ENCODE measurements around the gene CTDSPL.

The CTDSPL gene

GRCh38 chr3:38007754-38008090 lies 146.0 kb downstream of the CTDSPL start:
- POLR2A ChIA-PET, result no interaction called here
- CTCF ChIA-PET, result interaction anchor here (1.0 kb wide), 1 partner anchor 35 kb away, joined by 3 read pairs; no protein-coding TSS in a partner anchor
- 98% methylated on average over 5 of the region's 7 CpGs for WGBS (ENCODE audit: insufficient coverage)
- H3K27me3 ChIP-seq (replicated peaks in 2 of 5; ENCODE audit: control insufficient read depth in 4 of 5, insufficient read depth in 5 of 5, low read length in 4 of 5), result no peaks in the 10 kb centered on the region
- no peak for DNase-seq
- no peaks in the 10 kb centered on the region for H3K9me3 ChIP-seq (ENCODE audit: control extremely low read depth in 1 of 5, control insufficient read depth in 4 of 5, insufficient read depth in 2 of 5, low read depth in 1 of 5, low read length in 4 of 5)
- H3K27ac ChIP-seq (ENCODE audit: insufficient read depth in 1 of 2, low read depth in 1 of 2, low read length in 2 of 2, poor library complexity in 1 of 2, severe bottlenecking in 2 of 2), result no peak overlapping the region
- no peaks in the 10 kb centered on the region for H3K4me1 ChIP-seq (ENCODE audit: control extremely low read depth in 1 of 4, control insufficient read depth in 4 of 4, insufficient read depth in 4 of 4, low read length in 3 of 4)
- H3K4me3 ChIP-seq (ENCODE audit: control insufficient read depth in 1 of 7, extremely low read depth in 1 of 7, insufficient read depth in 4 of 7, low read depth in 2 of 7, low read length in 6 of 7), result no peak overlapping the region
- peaks cover 9 to 58% (median 31%) of the 10 kb centered on the region in 4 experiments for H3K36me3 ChIP-seq (ENCODE audit: control insufficient read depth in 4 of 4, insufficient read depth in 4 of 4, low read length in 3 of 4)

GRCh38 chr3:38008191-38008701 lies 146.6 kb downstream of the CTDSPL start:
- POLR2A ChIA-PET, result no interaction called here
- WGBS (ENCODE audit: insufficient coverage), result 95% methylated on average over 19 of the region's 19 CpGs
- DNase-seq, result no peak
- Histone ChIP-seq H3K4me1 (ENCODE audit: control extremely low read depth in 1 of 4, control insufficient read depth in 4 of 4, insufficient read depth in 4 of 4, low read length in 3 of 4) (no peaks in the 10 kb centered on the region), H3K27ac (ENCODE audit: insufficient read depth in 1 of 2, low read depth in 1 of 2, low read length in 2 of 2, poor library complexity in 1 of 2, severe bottlenecking in 2 of 2) (no peak overlapping the region), H3K9me3 (ENCODE audit: control extremely low read depth in 1 of 5, control insufficient read depth in 4 of 5, insufficient read depth in 2 of 5, low read depth in 1 of 5, low read length in 4 of 5) (no peaks in the 10 kb centered on the region), H3K4me3 (ENCODE audit: control insufficient read depth in 1 of 7, extremely low read depth in 1 of 7, insufficient read depth in 4 of 7, low read depth in 2 of 7, low read length in 6 of 7) (no peak overlapping the region), H3K27me3 (replicated peaks in 2 of 5; ENCODE audit: control insufficient read depth in 4 of 5, insufficient read depth in 5 of 5, low read length in 4 of 5) (no peaks in the 10 kb centered on the region), H3K36me3 (ENCODE audit: control insufficient read depth in 4 of 4, insufficient read depth in 4 of 4, low read length in 3 of 4) (peaks cover 9 to 52% (median 31%) of the 10 kb centered on the region in 4 experiments)
- CTCF ChIA-PET, result interaction anchor here (0.6 kb wide), 1 partner anchor 10 kb away, joined by 3 read pairs; no protein-coding TSS in a partner anchor

- Histone ChIP-seq H3K27me3 (replicated peaks in 2 of 5; ENCODE audit: control insufficient read depth in 4 of 5, insufficient read depth in 5 of 5, low read length in 4 of 5) (no peaks in the 10 kb centered on the region), H3K27ac (ENCODE audit: insufficient read depth in 1 of 2, low read depth in 1 of 2, low read length in 2 of 2, poor library complexity in 1 of 2, severe bottlenecking in 2 of 2) (no peak overlapping the region), H3K36me3 (ENCODE audit: control insufficient read depth in 4 of 4, insufficient read depth in 4 of 4, low read length in 3 of 4) (peaks cover 9 to 46% (median 29%) of the 10 kb centered on the region in 4 experiments), H3K4me1 (ENCODE audit: control extremely low read depth in 1 of 4, control insufficient read depth in 4 of 4, insufficient read depth in 4 of 4, low read length in 3 of 4) (no peaks in the 10 kb centered on the region), H3K9me3 (ENCODE audit: control extremely low read depth in 1 of 5, control insufficient read depth in 4 of 5, insufficient read depth in 2 of 5, low read depth in 1 of 5, low read length in 4 of 5) (no peaks in the 10 kb centered on the region), H3K4me3 (ENCODE audit: control insufficient read depth in 1 of 7, extremely low read depth in 1 of 7, insufficient read depth in 4 of 7, low read depth in 2 of 7, low read length in 6 of 7) (no peak overlapping the region)
- WGBS (ENCODE audit: insufficient coverage), result 97% methylated on average over 12 of the region's 16 CpGs
- CTCF ChIA-PET, result interaction anchor here (0.6 to 1.2 kb wide), 2 partner anchors 11 to 34 kb away, joined by 3 read pairs; no protein-coding TSS in a partner anchor
- DNase-seq, result no peak
- POLR2A ChIA-PET, result no interaction called here
Observed at GRCh38 chr3:38008971-38009580, 147.4 kb downstream of the CTDSPL start.

DNA sequence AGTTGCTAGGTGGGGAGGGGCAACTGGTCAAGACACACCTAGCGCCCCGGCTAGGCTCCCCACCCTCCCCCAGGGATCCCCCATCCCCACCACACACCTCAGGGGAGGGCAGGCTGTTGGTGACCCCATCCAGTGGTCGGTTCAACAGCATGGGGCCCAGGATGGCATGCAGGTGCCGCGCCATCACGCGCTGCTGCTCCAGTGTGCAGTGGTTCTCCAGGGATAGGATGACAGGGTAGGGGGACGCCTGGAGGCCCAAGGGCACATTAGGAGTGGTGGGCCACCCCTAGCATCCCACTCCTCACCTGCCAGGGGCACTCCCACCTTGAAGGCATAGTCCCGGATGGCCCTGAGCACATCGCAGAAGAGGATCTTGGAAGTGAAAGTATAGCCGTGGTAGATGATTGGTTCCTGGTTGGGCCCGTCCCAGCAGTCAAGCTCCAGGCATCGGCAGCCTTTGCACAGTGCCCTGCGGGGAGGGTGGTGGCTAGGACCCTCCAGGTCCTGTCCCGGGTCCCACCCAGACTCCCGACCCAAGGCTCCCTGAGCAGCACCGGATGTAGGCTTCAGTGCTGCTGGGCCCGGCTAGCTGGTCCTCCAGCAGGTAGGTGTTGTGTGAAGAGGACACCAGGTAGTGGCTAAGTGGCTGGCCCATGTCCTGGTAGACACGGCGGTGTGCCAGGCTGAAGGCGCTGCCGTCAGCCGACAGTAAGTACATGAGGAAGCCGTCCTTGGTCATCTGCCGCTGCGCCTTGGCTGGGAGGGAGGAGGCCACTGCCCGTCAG lies 148.3 kb downstream of the CTDSPL start:
- CTCF ChIA-PET, result interaction anchor here (1.2 kb wide), 1 partner anchor 35 kb away, joined by 3 read pairs; no protein-coding TSS in a partner anchor
- 96% methylated on average over 23 of the region's 27 CpGs for WGBS (ENCODE audit: insufficient coverage)
- no peaks in the 10 kb centered on the region for H3K4me1 ChIP-seq (ENCODE audit: control extremely low read depth in 1 of 4, control insufficient read depth in 4 of 4, insufficient read depth in 4 of 4, low read length in 3 of 4)
- peaks cover 10 to 39% (median 25%) of the 10 kb centered on the region in 4 experiments for H3K36me3 ChIP-seq (ENCODE audit: control insufficient read depth in 4 of 4, insufficient read depth in 4 of 4, low read length in 3 of 4)
- no peak for DNase-seq
- H3K9me3 ChIP-seq (ENCODE audit: control extremely low read depth in 1 of 5, control insufficient read depth in 4 of 5, insufficient read depth in 2 of 5, low read depth in 1 of 5, low read length in 4 of 5), result no peaks in the 10 kb centered on the region
- H3K27me3 ChIP-seq (replicated peaks in 2 of 5; ENCODE audit: control insufficient read depth in 4 of 5, insufficient read depth in 5 of 5, low read length in 4 of 5), result no peaks in the 10 kb centered on the region
- H3K27ac ChIP-seq (ENCODE audit: insufficient read depth in 1 of 2, low read depth in 1 of 2, low read length in 2 of 2, poor library complexity in 1 of 2, severe bottlenecking in 2 of 2), result no peak overlapping the region
- POLR2A ChIA-PET, result no interaction called here
- no peak overlapping the region for H3K4me3 ChIP-seq (ENCODE audit: control insufficient read depth in 1 of 7, extremely low read depth in 1 of 7, insufficient read depth in 4 of 7, low read depth in 2 of 7, low read length in 6 of 7)

DNA sequence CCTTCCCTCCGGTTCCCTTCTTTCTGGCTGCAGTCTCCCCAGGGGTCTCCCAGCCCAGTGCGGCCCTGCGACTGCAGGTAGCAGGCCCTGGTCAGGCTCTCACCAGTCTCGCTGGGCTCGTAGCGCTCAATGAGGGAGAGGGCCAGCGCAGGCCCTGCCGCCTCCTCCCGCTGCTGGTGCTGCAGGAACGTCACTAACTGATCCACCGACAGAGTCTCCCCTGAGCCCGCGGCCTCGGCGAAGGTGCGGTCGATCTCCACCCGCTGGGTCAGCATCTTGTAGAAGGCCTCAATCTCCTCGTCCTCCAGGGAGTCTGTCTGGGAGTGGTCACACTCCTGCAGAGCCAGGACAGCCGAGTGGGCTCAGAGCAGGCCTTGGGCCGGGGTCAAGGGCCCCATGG lies 149.4 kb downstream of the CTDSPL start:
- no peaks in the 10 kb centered on the region for H3K27me3 ChIP-seq (replicated peaks in 2 of 5; ENCODE audit: control insufficient read depth in 4 of 5, insufficient read depth in 5 of 5, low read length in 4 of 5)
- H3K4me1 ChIP-seq (ENCODE audit: control extremely low read depth in 1 of 4, control insufficient read depth in 4 of 4, insufficient read depth in 4 of 4, low read length in 3 of 4), result no peaks in the 10 kb centered on the region
- H3K27ac ChIP-seq (ENCODE audit: insufficient read depth in 1 of 2, low read depth in 1 of 2, low read length in 2 of 2, poor library complexity in 1 of 2, severe bottlenecking in 2 of 2), result no peak overlapping the region
- H3K9me3 ChIP-seq (ENCODE audit: control extremely low read depth in 1 of 5, control insufficient read depth in 4 of 5, insufficient read depth in 2 of 5, low read depth in 1 of 5, low read length in 4 of 5), result peaks cover 0 to 3% (median 0%) of the 10 kb centered on the region in 5 experiments
- no peak overlapping the region for H3K4me3 ChIP-seq (ENCODE audit: control insufficient read depth in 1 of 7, extremely low read depth in 1 of 7, insufficient read depth in 4 of 7, low read depth in 2 of 7, low read length in 6 of 7)
- no peak for DNase-seq
- CTCF ChIA-PET, result no interaction called here
- peaks cover 11 to 39% (median 22%) of the 10 kb centered on the region in 4 experiments for H3K36me3 ChIP-seq (ENCODE audit: control insufficient read depth in 4 of 4, insufficient read depth in 4 of 4, low read length in 3 of 4)
- POLR2A ChIA-PET, result no interaction called here
- 98% methylated on average over 21 of the region's 21 CpGs for WGBS (ENCODE audit: insufficient coverage)

GRCh38 chr3:38015485-38015884 lies 153.8 kb downstream of the CTDSPL start:
- DNase-seq, result no peak
- POLR2A ChIA-PET, result interaction anchor here (0.5 kb wide), 1 partner anchor 9 kb away, joined by 3 read pairs; no protein-coding TSS in a partner anchor
- Histone ChIP-seq H3K9me3 (ENCODE audit: control extremely low read depth in 1 of 5, control insufficient read depth in 4 of 5, insufficient read depth in 2 of 5, low read depth in 1 of 5, low read length in 4 of 5) (peaks cover 0 to 7% (median 3%) of the 10 kb centered on the region in 5 experiments), H3K4me1 (ENCODE audit: control extremely low read depth in 1 of 4, control insufficient read depth in 4 of 4, insufficient read depth in 4 of 4, low read length in 3 of 4) (no peaks in the 10 kb centered on the region), H3K4me3 (ENCODE audit: control insufficient read depth in 1 of 7, extremely low read depth in 1 of 7, insufficient read depth in 4 of 7, low read depth in 2 of 7, low read length in 6 of 7) (no peak overlapping the region), H3K27me3 (replicated peaks in 2 of 5; ENCODE audit: control insufficient read depth in 4 of 5, insufficient read depth in 5 of 5, low read length in 4 of 5) (no peaks in the 10 kb centered on the region), H3K36me3 (ENCODE audit: control insufficient read depth in 4 of 4, insufficient read depth in 4 of 4, low read length in 3 of 4) (peaks cover 3 to 26% (median 7%) of the 10 kb centered on the region in 4 experiments), H3K27ac (ENCODE audit: insufficient read depth in 1 of 2, low read depth in 1 of 2, low read length in 2 of 2, poor library complexity in 1 of 2, severe bottlenecking in 2 of 2) (no peak overlapping the region)
- CTCF ChIA-PET, result interaction anchor here (0.9 to 2.2 kb wide), 5 partner anchors 10 to 18 kb away, joined by 3 to 6 read pairs (median 5); no protein-coding TSS in a partner anchor
- WGBS (ENCODE audit: insufficient coverage), result 100% methylated on average over 1 of the region's 3 CpGs

Measured in common myeloid progenitor, CD34-positive (primary cell).